PFSK-1 (cell line): ENCODE data around the gene C19orf85.

ENCODE experiments used
- FOXP2 ChIP-seq: optimal IDR thresholded peaks from 2 replicates; pipeline ENCODE3; 2011; ENCODE audit warnings: borderline replicate concordance, control low read depth, inconsistent platforms; ENCODE audit not compliant: insufficient read depth; ENCODE audit errors: extremely low read length, extremely low read depth
- POLR2AphosphoS5 ChIP-seq: IDR thresholded peaks from 2 replicates; pipeline ENCODE4 v1.6.1; 2012; ENCODE audit warnings: low read depth, mild to moderate bottlenecking, control low read depth, low read length, moderate library complexity
- SIN3A ChIP-seq: IDR thresholded peaks from 2 replicates; pipeline ENCODE4 v1.6.1; 2012; ENCODE audit warnings: mild to moderate bottlenecking, low read length, moderate library complexity, borderline replicate concordance; ENCODE audit not compliant: insufficient read depth
- TAF1 ChIP-seq: IDR thresholded peaks from 2 replicates; pipeline ENCODE4 v1.6.1; 2012; ENCODE audit warnings: low read length, control low read depth, borderline replicate concordance; ENCODE audit not compliant: insufficient read depth
- TF ChIP-seq, protein P1 (sequence below), 2 experiments: IDR thresholded peaks; 2 replicates each; pipeline versions ENCODE4 v1.6.1 to v1.8.0; 2011 to 2012; ENCODE audit warnings: low read depth in 2 of 2, low read length in 2 of 2, control low read depth in 1 of 2, inconsistent platforms in 1 of 2, mild to moderate bottlenecking in 1 of 2, moderate library complexity in 1 of 2; ENCODE audit not compliant: insufficient read depth in 1 of 2

- TF ChIP-seq POLR2AphosphoS5 (peak; percentile 61; the same call in 1 of the 2 replicates), SIN3A (peak; percentile 35; the same call in 1 of the 2 replicates), FOXP2 (peak; percentile 81), TAF1 (0 out of 2 replicates have a peak, but pooled peaks have one; percentile 21)
- TF ChIP-seq, protein P1, sequence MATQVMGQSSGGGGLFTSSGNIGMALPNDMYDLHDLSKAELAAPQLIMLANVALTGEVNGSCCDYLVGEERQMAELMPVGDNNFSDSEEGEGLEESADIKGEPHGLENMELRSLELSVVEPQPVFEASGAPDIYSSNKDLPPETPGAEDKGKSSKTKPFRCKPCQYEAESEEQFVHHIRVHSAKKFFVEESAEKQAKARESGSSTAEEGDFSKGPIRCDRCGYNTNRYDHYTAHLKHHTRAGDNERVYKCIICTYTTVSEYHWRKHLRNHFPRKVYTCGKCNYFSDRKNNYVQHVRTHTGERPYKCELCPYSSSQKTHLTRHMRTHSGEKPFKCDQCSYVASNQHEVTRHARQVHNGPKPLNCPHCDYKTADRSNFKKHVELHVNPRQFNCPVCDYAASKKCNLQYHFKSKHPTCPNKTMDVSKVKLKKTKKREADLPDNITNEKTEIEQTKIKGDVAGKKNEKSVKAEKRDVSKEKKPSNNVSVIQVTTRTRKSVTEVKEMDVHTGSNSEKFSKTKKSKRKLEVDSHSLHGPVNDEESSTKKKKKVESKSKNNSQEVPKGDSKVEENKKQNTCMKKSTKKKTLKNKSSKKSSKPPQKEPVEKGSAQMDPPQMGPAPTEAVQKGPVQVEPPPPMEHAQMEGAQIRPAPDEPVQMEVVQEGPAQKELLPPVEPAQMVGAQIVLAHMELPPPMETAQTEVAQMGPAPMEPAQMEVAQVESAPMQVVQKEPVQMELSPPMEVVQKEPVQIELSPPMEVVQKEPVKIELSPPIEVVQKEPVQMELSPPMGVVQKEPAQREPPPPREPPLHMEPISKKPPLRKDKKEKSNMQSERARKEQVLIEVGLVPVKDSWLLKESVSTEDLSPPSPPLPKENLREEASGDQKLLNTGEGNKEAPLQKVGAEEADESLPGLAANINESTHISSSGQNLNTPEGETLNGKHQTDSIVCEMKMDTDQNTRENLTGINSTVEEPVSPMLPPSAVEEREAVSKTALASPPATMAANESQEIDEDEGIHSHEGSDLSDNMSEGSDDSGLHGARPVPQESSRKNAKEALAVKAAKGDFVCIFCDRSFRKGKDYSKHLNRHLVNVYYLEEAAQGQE (IDR thresholded peaks at IDR 0.05; ENCODE audit: insufficient read depth in 1 of 2, low read depth in 2 of 2, low read length in 2 of 2) = no peak
These were observed 3.1 kb downstream of the C19orf85 start, which contains the start of gene ISOC2 for GRCh38 chr19:55461259-55461973.
